ENCODE results near the gene GRAMD2B. TPM values are rescaled to one million over a fixed set of nuclear protein-coding genes. Genes with fewer than 3 reads are reported as not detected.
A peak's percentile ranks its signal among the peaks of the same experiment; 100 is the strongest.

GRAMD2B gene
- total and polyA plus RNA-seq, 2 of the 8 experiments (the other 6 are each of a cell fraction or from before 2014, with no cell fraction given) = 6.4 to 9.4 TPM

DNA sequence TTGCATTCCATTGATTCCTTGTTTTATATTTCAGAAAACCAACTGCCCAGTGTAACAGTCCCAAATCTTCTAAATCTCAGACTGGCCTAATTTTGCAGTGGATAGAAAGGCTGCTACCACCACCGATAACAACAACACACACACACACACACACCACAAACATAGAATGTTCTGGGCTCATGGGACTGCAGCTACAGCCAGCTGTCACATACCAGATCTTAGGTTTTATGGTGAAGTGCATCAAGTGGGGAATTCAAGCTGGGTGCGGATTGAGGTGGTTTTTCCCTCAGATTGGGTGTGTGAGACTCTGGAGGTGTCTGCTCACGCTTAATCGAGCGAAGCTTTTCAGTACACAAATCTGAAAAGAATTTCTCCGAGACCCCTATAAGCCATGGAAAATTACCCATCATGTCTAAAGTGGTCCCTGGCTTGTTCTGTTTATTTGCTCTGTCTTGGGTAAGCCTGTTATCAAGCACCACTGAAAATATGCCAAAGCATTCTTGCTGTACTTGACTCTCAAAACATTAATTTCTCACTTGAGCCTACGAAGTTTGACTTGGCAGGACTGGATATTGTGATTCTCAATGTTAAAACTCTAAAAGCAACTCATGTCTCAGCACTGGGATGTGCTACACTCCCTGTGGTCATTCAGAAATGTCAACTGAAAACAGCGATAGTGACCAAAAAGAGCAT, 100.8 kb downstream of the GRAMD2B start:
- H3K56ac ChIP-seq (replicated peaks; ENCODE audit: insufficient read length, low read depth, low read length) = no peak overlapping the region
- FAIRE-seq = no peak
- no peak overlapping the region for H2BK15ac ChIP-seq (ENCODE audit: low read length)
- no peak overlapping the region for H4K8ac ChIP-seq (ENCODE audit: extremely low read depth, insufficient read depth, low read length)
- H3K9ac ChIP-seq (replicated peaks in 1 of 4; ENCODE audit: extremely low read depth in 1 of 4, low read depth in 3 of 4, low read length in 3 of 4) = no peak overlapping the region
- H3K4ac ChIP-seq (replicated peaks; ENCODE audit: insufficient read length, low read depth, low read length) = no peak overlapping the region
- H3K36me3 ChIP-seq (ENCODE audit: control insufficient read depth in 2 of 4, insufficient read depth in 4 of 4, low read length in 3 of 4) = no peaks in the 10 kb centered on the region
- no peaks in the 10 kb centered on the region for H3K79me1 ChIP-seq (ENCODE audit: low read depth, low read length)
- H3K23ac ChIP-seq (ENCODE audit: insufficient read length) = no peak overlapping the region
- ChIA-PET CTCF (ENCODE audit: partially characterized antibody) (interaction anchor here (0.8 to 5.1 kb wide), 3 partner anchors 15 to 185 kb away, joined by 3 to 21 read pairs (median 4); no protein-coding TSS in a partner anchor), POLR2A (ENCODE audit: partially characterized antibody) (no interaction called here)
- peaks cover 0 to 2% (median 0%) of the 10 kb centered on the region in 4 experiments; a peak in 2 of 7 replicates for H3K4me1 ChIP-seq (replicated peaks in 1 of 4; ENCODE audit: control insufficient read depth in 3 of 4, insufficient read depth in 4 of 4, low read length in 3 of 4)
- H4K20me1 ChIP-seq (replicated peaks in 1 of 2; ENCODE audit: control insufficient read depth in 1 of 2, insufficient read depth in 2 of 2, low read length in 2 of 2) = no peaks in the 10 kb centered on the region
- H2AFZ ChIP-seq (ENCODE audit: low read length) = no peak overlapping the region
- H3K9me3 ChIP-seq (ENCODE audit: insufficient read depth in 2 of 2, low read depth in 1 of 2, low read length in 1 of 2) = no peaks in the 10 kb centered on the region
- H4K5ac ChIP-seq (ENCODE audit: insufficient read length, low read depth, low read length) = no peak overlapping the region
- H2BK120ac ChIP-seq (replicated peaks; ENCODE audit: low read depth, low read length) = no peak overlapping the region
- no peak overlapping the region for H4K91ac ChIP-seq (replicated peaks; ENCODE audit: insufficient read length, low read length)
- H2BK12ac ChIP-seq (ENCODE audit: low read depth, low read length) = no peak overlapping the region
- no peak overlapping the region for H3K4me2 ChIP-seq (ENCODE audit: insufficient read depth in 1 of 2, low read depth in 2 of 2, low read length in 2 of 2)
- TF ChIP-seq CBX5 (IDR thresholded peaks at IDR 0.05; ENCODE audit: low read depth, low read length) (no peak), E2F6 (IDR thresholded peaks at IDR 0.05) (no peak), CREB1 (IDR thresholded peaks at IDR 0.05) (no peak), CHD2 (IDR thresholded peaks at IDR 0.05; ENCODE audit: low read length) (no peak), GTF2F1 (IDR thresholded peaks at IDR 0.05; ENCODE audit: borderline replicate concordance, low read depth, low read length) (no peak), RAD21 (IDR thresholded peaks at IDR 0.05 in 1 of 2, conservative IDR thresholded peaks at IDR 0.05 in 1 of 2; ENCODE audit: low read depth in 2 of 2, low read length in 2 of 2) (no peak), ATF2 (IDR thresholded peaks at IDR 0.05; ENCODE audit: low read length) (no peak)
- no peak overlapping the region for H3K18ac ChIP-seq (ENCODE audit: extremely low read depth, low read length)
- H3K23me2 ChIP-seq (ENCODE audit: low read depth, low read length) = no peaks in the 10 kb centered on the region
- no peak overlapping the region for H2AK5ac ChIP-seq (ENCODE audit: low read depth, low read length)
- no peak overlapping the region for H3K14ac ChIP-seq (ENCODE audit: insufficient read length)
- DNase-seq (ENCODE audit: low read depth in 1 of 2, low spot score in 2 of 2) = peak in 1 of 2 experiments; percentile 23
- no peaks in the 10 kb centered on the region for H3K79me2 ChIP-seq (ENCODE audit: control insufficient read depth in 1 of 2, insufficient read depth in 2 of 2, low read length in 2 of 2)
- H2BK5ac ChIP-seq (ENCODE audit: low read depth, low read length) = no peak overlapping the region
- no peak overlapping the region for H3K4me3 ChIP-seq (ENCODE audit: extremely low read depth in 1 of 4, insufficient read depth in 2 of 4, low read depth in 3 of 4, low read length in 4 of 4)
- H2BK20ac ChIP-seq (ENCODE audit: low read length) = no peak overlapping the region
- no peak overlapping the region for H3K27ac ChIP-seq (ENCODE audit: low read depth, low read length)
- H3K27me3 ChIP-seq (replicated peaks in 1 of 4; ENCODE audit: control insufficient read depth in 3 of 4, extremely low read depth in 1 of 4, insufficient read depth in 3 of 4, low read length in 3 of 4) = no peaks in the 10 kb centered on the region
- WGBS, 2 experiments (ENCODE audit: extremely low coverage in 1 of 2, insufficient coverage in 1 of 2, insufficient read length in 1 of 2, insufficient replicate concordance in 2 of 2, low coverage in 1 of 2, low lambda C conversion rate in 2 of 2, missing lambda C conversion rate in 1 of 2) = 83% methylated on average over 8 of the region's 8 CpGs; no CpG with 5 or more reads in 1 of the 2 experiments

All from H1 (cell line).